ENCODE data around the gene PREX1. TPM values are rescaled to one million over a fixed set of nuclear protein-coding genes. Genes with fewer than 3 reads are reported as not detected.

The PREX1 gene
- total RNA-seq, 2 donors from 2014 or later: 7.4 to 37.9 TPM

DNA sequence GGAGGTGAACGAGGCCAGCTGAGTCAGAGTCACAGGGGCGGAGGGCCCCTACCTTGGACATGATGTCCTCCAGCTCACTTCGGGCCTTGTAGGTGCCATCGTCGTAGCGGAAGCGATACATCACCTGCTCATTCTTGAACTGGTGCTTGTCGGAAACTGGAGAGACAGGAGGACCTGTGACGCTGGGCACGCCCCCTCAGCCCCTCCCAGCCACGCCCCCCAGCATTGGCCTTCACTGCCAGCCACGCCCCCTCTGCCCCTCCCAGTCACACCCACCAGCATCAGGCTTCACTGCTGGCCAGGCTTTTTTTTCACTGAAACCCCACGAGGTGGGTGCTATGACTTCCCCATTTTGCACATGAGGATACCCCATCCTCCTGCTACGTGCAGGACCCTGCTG is 148.2 kb downstream of the PREX1 start:
- no peaks in the 10 kb centered on the region for H3K9me3 ChIP-seq
- H3K4me1 ChIP-seq (replicated peaks): peaks cover 15% of the 10 kb centered on the region
- intact Hi-C loops (cut with DNase I): no loop called here
- H3K4me3 ChIP-seq: no peak overlapping the region
- TF ChIP-seq, protein P1, sequence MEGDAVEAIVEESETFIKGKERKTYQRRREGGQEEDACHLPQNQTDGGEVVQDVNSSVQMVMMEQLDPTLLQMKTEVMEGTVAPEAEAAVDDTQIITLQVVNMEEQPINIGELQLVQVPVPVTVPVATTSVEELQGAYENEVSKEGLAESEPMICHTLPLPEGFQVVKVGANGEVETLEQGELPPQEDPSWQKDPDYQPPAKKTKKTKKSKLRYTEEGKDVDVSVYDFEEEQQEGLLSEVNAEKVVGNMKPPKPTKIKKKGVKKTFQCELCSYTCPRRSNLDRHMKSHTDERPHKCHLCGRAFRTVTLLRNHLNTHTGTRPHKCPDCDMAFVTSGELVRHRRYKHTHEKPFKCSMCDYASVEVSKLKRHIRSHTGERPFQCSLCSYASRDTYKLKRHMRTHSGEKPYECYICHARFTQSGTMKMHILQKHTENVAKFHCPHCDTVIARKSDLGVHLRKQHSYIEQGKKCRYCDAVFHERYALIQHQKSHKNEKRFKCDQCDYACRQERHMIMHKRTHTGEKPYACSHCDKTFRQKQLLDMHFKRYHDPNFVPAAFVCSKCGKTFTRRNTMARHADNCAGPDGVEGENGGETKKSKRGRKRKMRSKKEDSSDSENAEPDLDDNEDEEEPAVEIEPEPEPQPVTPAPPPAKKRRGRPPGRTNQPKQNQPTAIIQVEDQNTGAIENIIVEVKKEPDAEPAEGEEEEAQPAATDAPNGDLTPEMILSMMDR (IDR thresholded peaks at IDR 0.05): no peak
- no peak for TF ChIP-seq POLR2A (IDR thresholded peaks at IDR 0.05)
- no peak for TF ChIP-seq POLR2AphosphoS5 (IDR thresholded peaks at IDR 0.05)
- no peak for DNase-seq (ENCODE audit: low spot score)
- 74% methylated on average over 14 of the region's 14 CpGs for WGBS
- no peak overlapping the region for H3K27ac ChIP-seq
- H3K36me3 ChIP-seq: no peaks in the 10 kb centered on the region
- H3K27me3 ChIP-seq (replicated peaks; ENCODE audit: insufficient read depth): no peaks in the 10 kb centered on the region

DNA sequence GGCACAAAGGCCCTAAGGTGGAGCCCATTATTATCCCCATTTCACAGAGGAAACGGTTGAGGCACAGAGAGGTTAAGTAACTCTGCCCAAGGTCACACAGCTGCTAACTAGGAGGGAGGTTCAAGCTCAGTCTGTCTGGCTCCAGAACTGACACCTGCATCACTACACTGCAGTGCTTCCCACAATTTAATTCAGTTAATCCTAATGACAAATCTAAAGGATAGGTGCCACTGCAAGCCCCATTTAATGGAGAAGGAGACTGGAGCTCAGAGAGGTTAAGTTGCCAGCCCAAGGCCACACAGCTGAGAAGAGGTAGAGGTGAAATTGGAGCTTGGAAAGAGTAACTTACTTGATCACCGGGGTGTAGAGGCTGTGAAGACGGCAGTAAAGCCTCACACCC is 148.8 kb downstream of the PREX1 start:
- Histone ChIP-seq H3K36me3 (no peaks in the 10 kb centered on the region), H3K9me3 (no peaks in the 10 kb centered on the region), H3K4me1 (replicated peaks) (peaks cover 15% of the 10 kb centered on the region), H3K27me3 (replicated peaks; ENCODE audit: insufficient read depth) (no peaks in the 10 kb centered on the region), H3K4me3 (no peak overlapping the region), H3K27ac (no peak overlapping the region)
- WGBS: 93% methylated on average over 3 of the region's 3 CpGs
- DNase-seq (ENCODE audit: low spot score): no peak
- intact Hi-C loops (cut with DNase I): no loop called here
- TF ChIP-seq, protein P1 (IDR thresholded peaks at IDR 0.05): no peak
- no peak for TF ChIP-seq POLR2AphosphoS5 (IDR thresholded peaks at IDR 0.05)

DNA sequence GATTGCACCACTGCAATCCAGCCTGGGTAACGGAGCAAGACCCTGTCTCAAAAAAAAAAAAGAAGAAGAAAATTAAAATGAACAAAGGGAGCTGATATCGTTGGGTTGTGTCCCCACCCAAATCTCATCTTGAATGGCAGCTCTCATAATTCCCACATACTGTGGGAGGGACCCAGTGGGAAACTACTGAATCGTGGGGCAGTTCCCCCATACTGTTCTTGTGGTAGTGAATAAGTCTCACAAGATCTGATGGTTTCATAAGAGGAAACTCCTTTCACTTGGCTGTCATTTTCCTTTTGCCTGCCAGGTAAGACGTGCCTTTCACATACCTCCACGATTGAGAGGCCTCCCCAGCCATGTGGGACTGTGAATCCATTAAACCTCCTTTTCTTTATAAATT is 149.4 kb downstream of the PREX1 start:
- no peak overlapping the region for H3K27ac ChIP-seq
- H3K4me3 ChIP-seq: no peak overlapping the region
- no peaks in the 10 kb centered on the region for H3K27me3 ChIP-seq (replicated peaks; ENCODE audit: insufficient read depth)
- no peaks in the 10 kb centered on the region for H3K36me3 ChIP-seq
- peaks cover 15% of the 10 kb centered on the region for H3K4me1 ChIP-seq (replicated peaks)
- H3K9me3 ChIP-seq: no peaks in the 10 kb centered on the region
- WGBS: 68% methylated on average over 5 of the region's 5 CpGs
- no peak for DNase-seq (ENCODE audit: low spot score)
- intact Hi-C loops (cut with DNase I): no loop called here
- no peak for TF ChIP-seq POLR2A (IDR thresholded peaks at IDR 0.05)
- TF ChIP-seq POLR2AphosphoS5 (IDR thresholded peaks at IDR 0.05): no peak

DNA sequence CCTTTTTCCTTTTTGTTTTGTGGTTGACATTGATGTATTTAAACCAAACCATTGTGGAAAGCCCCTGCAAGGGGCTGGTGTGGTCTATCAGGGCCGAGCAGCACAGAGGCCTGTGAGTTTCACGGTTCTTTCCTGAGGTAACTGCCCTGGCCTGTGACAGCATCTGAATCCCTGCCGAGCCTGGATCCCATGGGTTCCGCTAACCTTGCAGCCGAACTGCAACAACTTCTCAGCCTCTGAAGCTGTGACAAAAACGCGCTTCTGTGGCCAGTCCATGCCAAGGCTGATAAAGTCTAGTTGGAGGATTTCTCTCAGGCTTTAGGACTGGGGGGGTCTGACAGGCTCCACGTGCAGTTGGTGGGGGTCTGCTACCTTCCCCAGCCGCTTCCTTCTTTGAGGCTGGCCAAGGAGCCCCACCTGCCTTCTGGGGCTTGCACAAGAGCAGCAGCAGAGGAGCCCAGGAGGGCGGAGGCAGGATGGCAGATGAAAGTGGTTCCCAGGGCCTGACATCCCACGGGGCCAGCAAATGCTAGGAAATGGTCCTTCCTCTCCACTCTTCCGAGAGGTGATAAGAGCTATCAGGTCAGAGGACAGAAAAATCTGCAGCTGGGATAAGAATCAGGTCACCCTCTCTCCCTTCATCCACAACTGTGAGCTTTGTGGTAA is 150.9 kb downstream of the PREX1 start:
- no peak for TF ChIP-seq POLR2A (IDR thresholded peaks at IDR 0.05)
- TF ChIP-seq, protein P1 (IDR thresholded peaks at IDR 0.05): no peak
- TF ChIP-seq POLR2AphosphoS5 (IDR thresholded peaks at IDR 0.05): no peak
- Histone ChIP-seq H3K4me1 (replicated peaks) (peaks cover 3% of the 10 kb centered on the region), H3K36me3 (no peaks in the 10 kb centered on the region), H3K4me3 (no peak overlapping the region), H3K27ac (no peak overlapping the region), H3K27me3 (replicated peaks; ENCODE audit: insufficient read depth) (no peaks in the 10 kb centered on the region), H3K9me3 (no peaks in the 10 kb centered on the region)
- intact Hi-C loops (cut with DNase I): no loop called here
- WGBS: 82% methylated on average over 12 of the region's 12 CpGs
- no peak for DNase-seq (ENCODE audit: low spot score)

- H3K36me3 ChIP-seq: no peaks in the 10 kb centered on the region
- 97% methylated on average over 8 of the region's 9 CpGs for WGBS
- H3K4me1 ChIP-seq (replicated peaks): peaks cover 3% of the 10 kb centered on the region
- intact Hi-C loops (cut with DNase I): no loop called here
- no peaks in the 10 kb centered on the region for H3K27me3 ChIP-seq (replicated peaks; ENCODE audit: insufficient read depth)
- TF ChIP-seq POLR2A (IDR thresholded peaks at IDR 0.05) (no peak), POLR2AphosphoS5 (IDR thresholded peaks at IDR 0.05) (no peak)
- TF ChIP-seq, protein P1 (IDR thresholded peaks at IDR 0.05): no peak
- no peak for DNase-seq (ENCODE audit: low spot score)
- no peak overlapping the region for H3K27ac ChIP-seq
- H3K4me3 ChIP-seq: no peak overlapping the region
- H3K9me3 ChIP-seq: no peaks in the 10 kb centered on the region
These were observed 151.7 kb downstream of the PREX1 start for GRCh38 chr20:48676125-48676524.

Data from prostate gland (tissue), 2 donors.